ENCODE results near the gene NNMT. TPM values are rescaled to one million over a fixed set of nuclear protein-coding genes. Genes with fewer than 3 reads are reported as not detected.

Gene NNMT
- total RNA-seq, 1 donor from 2014 or later: 32.6 TPM

DNA sequence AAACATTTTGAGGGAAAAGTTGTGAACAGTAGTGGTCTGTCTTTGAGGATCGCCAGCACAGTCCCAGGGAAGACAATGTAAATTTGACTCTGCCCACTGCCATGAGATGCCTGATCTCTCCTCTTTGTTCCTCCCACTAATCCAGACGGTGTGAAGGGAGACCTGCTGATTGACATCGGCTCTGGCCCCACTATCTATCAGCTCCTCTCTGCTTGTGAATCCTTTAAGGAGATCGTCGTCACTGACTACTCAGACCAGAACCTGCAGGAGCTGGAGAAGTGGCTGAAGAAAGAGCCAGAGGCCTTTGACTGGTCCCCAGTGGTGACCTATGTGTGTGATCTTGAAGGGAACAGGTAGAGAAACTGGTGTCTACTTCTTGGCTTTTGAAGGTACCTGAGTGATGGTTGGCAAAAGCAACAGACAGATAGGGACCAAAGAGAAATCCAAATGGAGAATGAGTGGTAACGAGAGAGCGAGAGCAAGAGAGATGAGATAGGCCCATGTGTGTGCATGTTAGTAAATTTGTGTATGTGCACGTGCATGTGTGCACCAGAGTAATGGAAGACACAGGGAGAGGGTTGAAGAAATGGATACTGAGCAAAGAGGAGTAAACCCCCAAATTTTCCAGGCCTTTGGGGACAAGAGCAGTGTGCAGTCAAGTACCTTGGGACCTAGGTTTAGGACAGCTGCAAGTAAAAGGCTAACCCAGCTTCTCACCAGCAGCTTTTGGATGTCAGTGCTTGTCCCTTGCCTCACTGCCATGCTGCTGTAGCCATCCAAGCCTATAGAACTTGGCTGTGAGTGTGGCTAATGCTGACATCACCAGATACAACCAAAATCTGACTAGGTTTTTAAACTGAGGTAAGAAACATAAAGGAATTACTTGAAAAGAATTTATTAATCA is 1.9 kb downstream of the NNMT start:
- Histone ChIP-seq H3K9me3 (replicated peaks) (peaks cover 40% of the 10 kb centered on the region), H3K4me3 (peak overlapping the region; percentile 61), H3K4me1 (peaks cover 33% of the 10 kb centered on the region), H3K27ac (replicated peaks) (peak overlapping the region; percentile 89), H3K36me3 (peaks cover 21% of the 10 kb centered on the region), H3K27me3 (ENCODE audit: low read depth) (no peaks in the 10 kb centered on the region)
- intact Hi-C loops (cut with micrococcal nuclease): no loop called here
- no peak for DNase-seq
- TF ChIP-seq, protein P1, sequence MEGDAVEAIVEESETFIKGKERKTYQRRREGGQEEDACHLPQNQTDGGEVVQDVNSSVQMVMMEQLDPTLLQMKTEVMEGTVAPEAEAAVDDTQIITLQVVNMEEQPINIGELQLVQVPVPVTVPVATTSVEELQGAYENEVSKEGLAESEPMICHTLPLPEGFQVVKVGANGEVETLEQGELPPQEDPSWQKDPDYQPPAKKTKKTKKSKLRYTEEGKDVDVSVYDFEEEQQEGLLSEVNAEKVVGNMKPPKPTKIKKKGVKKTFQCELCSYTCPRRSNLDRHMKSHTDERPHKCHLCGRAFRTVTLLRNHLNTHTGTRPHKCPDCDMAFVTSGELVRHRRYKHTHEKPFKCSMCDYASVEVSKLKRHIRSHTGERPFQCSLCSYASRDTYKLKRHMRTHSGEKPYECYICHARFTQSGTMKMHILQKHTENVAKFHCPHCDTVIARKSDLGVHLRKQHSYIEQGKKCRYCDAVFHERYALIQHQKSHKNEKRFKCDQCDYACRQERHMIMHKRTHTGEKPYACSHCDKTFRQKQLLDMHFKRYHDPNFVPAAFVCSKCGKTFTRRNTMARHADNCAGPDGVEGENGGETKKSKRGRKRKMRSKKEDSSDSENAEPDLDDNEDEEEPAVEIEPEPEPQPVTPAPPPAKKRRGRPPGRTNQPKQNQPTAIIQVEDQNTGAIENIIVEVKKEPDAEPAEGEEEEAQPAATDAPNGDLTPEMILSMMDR (IDR thresholded peaks at IDR 0.05; ENCODE audit: borderline replicate concordance): no peak

DNA sequence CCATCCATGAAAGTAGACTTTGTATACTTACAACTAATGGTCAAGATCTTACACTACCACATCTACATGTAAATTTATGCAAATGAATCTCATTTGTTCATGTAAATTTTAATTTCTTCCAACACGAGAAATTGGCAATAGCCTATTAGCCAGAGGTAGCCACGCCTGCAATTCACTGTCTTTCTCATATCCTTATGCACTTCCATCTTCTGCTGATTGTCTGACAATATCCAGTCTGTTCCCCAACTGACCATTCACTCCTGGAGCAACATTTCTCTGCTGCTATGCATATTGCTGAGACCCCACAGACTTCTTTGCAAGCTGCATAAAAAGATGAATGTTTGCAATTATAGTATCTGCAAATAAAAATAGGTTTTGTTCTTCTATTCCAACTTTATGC is 2.5 kb downstream of the NNMT start:
- Histone ChIP-seq H3K27me3 (ENCODE audit: low read depth) (no peaks in the 10 kb centered on the region), H3K9me3 (replicated peaks) (peaks cover 40% of the 10 kb centered on the region), H3K27ac (replicated peaks) (no peak overlapping the region), H3K36me3 (peaks cover 21% of the 10 kb centered on the region), H3K4me1 (peaks cover 31% of the 10 kb centered on the region), H3K4me3 (peak overlapping the region; percentile 61)
- TF ChIP-seq, protein P1 (IDR thresholded peaks at IDR 0.05; ENCODE audit: borderline replicate concordance): no peak
- intact Hi-C loops (cut with micrococcal nuclease): no loop called here
- DNase-seq: no peak

DNA sequence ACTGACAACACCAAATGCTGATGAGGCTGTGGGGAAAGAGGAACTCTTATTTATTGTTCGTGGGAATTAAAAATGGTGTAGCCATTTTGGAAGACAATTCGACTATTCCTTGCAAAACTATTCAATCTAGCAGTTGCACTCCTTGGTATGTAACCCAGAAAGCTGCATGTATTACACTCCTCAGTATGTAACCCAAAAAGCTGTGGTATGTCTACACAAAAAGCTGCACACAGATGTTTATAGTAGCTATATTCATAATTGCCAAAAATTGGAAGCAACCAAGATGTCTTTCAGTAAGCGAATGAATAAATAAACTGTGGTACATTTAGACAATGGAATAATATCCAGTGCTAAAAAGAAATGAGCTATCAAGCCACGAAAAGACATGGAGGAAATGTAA is 4.9 kb downstream of the NNMT start:
- H3K9me3 ChIP-seq (replicated peaks): peaks cover 40% of the 10 kb centered on the region
- DNase-seq: no peak
- peaks cover 21% of the 10 kb centered on the region for H3K36me3 ChIP-seq
- H3K4me1 ChIP-seq: peaks cover 14% of the 10 kb centered on the region
- peak overlapping the region; percentile 61 for H3K4me3 ChIP-seq
- TF ChIP-seq, protein P1 (IDR thresholded peaks at IDR 0.05; ENCODE audit: borderline replicate concordance): no peak
- intact Hi-C loops (cut with micrococcal nuclease): no loop called here
- no peaks in the 10 kb centered on the region for H3K27me3 ChIP-seq (ENCODE audit: low read depth)
- no peak overlapping the region for H3K27ac ChIP-seq (replicated peaks)

GRCh38 chr11:114301927-114302326 is 5.7 kb downstream of the NNMT start:
- no peaks in the 10 kb centered on the region for H3K27me3 ChIP-seq (ENCODE audit: low read depth)
- DNase-seq: no peak
- intact Hi-C loops (cut with micrococcal nuclease): no loop called here
- H3K4me1 ChIP-seq: peaks cover 13% of the 10 kb centered on the region
- H3K36me3 ChIP-seq: peaks cover 21% of the 10 kb centered on the region
- TF ChIP-seq, protein P1 (IDR thresholded peaks at IDR 0.05; ENCODE audit: borderline replicate concordance): no peak
- H3K27ac ChIP-seq (replicated peaks): no peak overlapping the region
- H3K9me3 ChIP-seq (replicated peaks): peaks cover 40% of the 10 kb centered on the region
- H3K4me3 ChIP-seq: no peak overlapping the region

DNA sequence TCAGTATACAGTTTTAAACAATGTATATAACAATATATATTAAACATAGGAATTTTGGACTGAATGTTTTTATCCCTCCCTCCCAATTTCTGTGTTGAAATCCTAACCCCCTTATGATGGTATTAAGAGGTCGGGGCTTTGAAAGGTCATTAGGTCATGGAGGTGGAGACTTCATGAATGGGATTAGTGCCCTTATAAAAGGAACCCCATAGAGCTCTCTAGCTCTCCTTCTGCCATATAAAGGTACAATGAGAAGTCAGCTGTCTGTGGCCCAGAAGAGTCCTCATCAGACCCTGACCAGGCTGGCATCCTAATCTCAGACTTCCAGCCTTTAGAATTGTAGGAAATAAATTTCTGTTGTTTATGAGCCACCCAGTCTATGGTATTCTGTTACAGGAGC is 6.5 kb downstream of the NNMT start:
- intact Hi-C loops (cut with micrococcal nuclease): no loop called here
- Histone ChIP-seq H3K27me3 (ENCODE audit: low read depth) (no peaks in the 10 kb centered on the region), H3K9me3 (replicated peaks) (peaks cover 40% of the 10 kb centered on the region), H3K4me1 (peaks cover 20% of the 10 kb centered on the region), H3K36me3 (peaks cover 21% of the 10 kb centered on the region), H3K27ac (replicated peaks) (no peak overlapping the region), H3K4me3 (no peak overlapping the region)
- TF ChIP-seq, protein P1 (IDR thresholded peaks at IDR 0.05; ENCODE audit: borderline replicate concordance): no peak
- no peak for DNase-seq
